Panc1 (cell line): ENCODE measurements around the gene FUBP3. TPM values are rescaled to one million over a fixed set of nuclear protein-coding genes. Genes with fewer than 3 reads are reported as not detected.

Experiments used
- ATAC-seq: fragments of 200-7000 bp; cut with Tn5 transposase; 2 replicates; pipeline ENCODE4 v1.9.1; 2020; ENCODE audit warnings: mild to moderate bottlenecking, moderate library complexity
- BruUV-seq: library from RNA; stranded (reverse); fragments of 400-500 nt; replicated peaks from 2 replicates; lab custom pipeline; 2021; lab: Mats Ljungman, UMichigan
- CTCF ChIA-PET: fragments of 300-600 bp; sonication (Branson Sonifier 250); formaldehyde crosslinking; loops from one replicate; lab custom pipeline; 2022; ENCODE audit warnings: antibody characterized with exemption; lab: Charles Lee
- POLR2A ChIA-PET: fragments of 300-600 bp; sonication (Branson Sonifier 250); formaldehyde crosslinking; loops from one replicate; lab custom pipeline; 2022; ENCODE audit warnings: antibody characterized with exemption; lab: Charles Lee
- DNase-seq: peaks from one replicate; pipeline ENCODE4 v3.0.0-alpha.2; 2010; ENCODE audit warnings: low read depth, low spot score
- H3K27ac ChIP-seq: 2 replicates; pipeline ENCODE4 v1.5.1; 2011; ENCODE audit warnings: mild to moderate bottlenecking, low read length, inconsistent platforms
- H3K27me3 ChIP-seq: fragments of 200-500 bp; sonication (Bioruptor generic); 2 replicates; pipeline ENCODE4 v1.6.0; 2014; ENCODE audit warnings: low read length, inconsistent platforms; ENCODE audit not compliant: control insufficient read depth, insufficient read depth
- H3K36me3 ChIP-seq: fragments of 200-500 bp; sonication (Bioruptor generic); 2 replicates; pipeline ENCODE4 v1.5.1; 2014; ENCODE audit warnings: inconsistent platforms, mild to moderate bottlenecking, low read length, moderate library complexity; ENCODE audit not compliant: control insufficient read depth, insufficient read depth
- H3K4me1 ChIP-seq: 2 replicates; pipeline ENCODE4 v1.5.1; 2011; ENCODE audit warnings: inconsistent platforms, mild to moderate bottlenecking, low read length, moderate library complexity; ENCODE audit not compliant: control insufficient read depth, insufficient read depth
- H3K4me3 ChIP-seq, 2 experiments: 2 replicates each; pipeline ENCODE4 v1.5.1; 2011 to 2012; ENCODE audit warnings: low read depth in 2 of 2, low read length in 2 of 2, mild to moderate bottlenecking in 2 of 2, inconsistent platforms in 1 of 2, moderate library complexity in 1 of 2
- H3K9me3 ChIP-seq: fragments of 200-500 bp; sonication (Bioruptor generic); 2 replicates; pipeline ENCODE4 v1.5.1; 2014; ENCODE audit warnings: low read depth, mild to moderate bottlenecking, inconsistent platforms, low read length, moderate library complexity; ENCODE audit not compliant: control insufficient read depth, insufficient read depth
- CTCF ChIP-seq: fragments of 450-650 bp; IDR thresholded peaks from 2 replicates; pipeline ENCODE4 v1.5.1; 2017; ENCODE audit warnings: mild to moderate bottlenecking
- POLR2AphosphoS5 ChIP-seq: IDR thresholded peaks from 2 replicates; pipeline ENCODE4 v1.6.1; 2012; ENCODE audit warnings: mild to moderate bottlenecking, low read depth, low read length, moderate library complexity
- REST ChIP-seq, 2 experiments: IDR thresholded peaks; 2 replicates each; pipeline ENCODE4 v1.6.1; 2011 to 2012; ENCODE audit warnings: low read depth in 2 of 2, control low read depth in 1 of 2, low read length in 1 of 2, mild to moderate bottlenecking in 1 of 2, moderate library complexity in 1 of 2; ENCODE audit not compliant: insufficient read depth in 1 of 2
- SIN3A ChIP-seq: IDR thresholded peaks from 2 replicates; pipeline ENCODE4 v1.6.1; 2012; ENCODE audit warnings: low read depth, mild to moderate bottlenecking, low read length, moderate library complexity, borderline replicate concordance; ENCODE audit not compliant: insufficient read depth
- TCF7L2 ChIP-seq: IDR thresholded peaks from 2 replicates; pipeline ENCODE4 v1.6.1; 2011; ENCODE audit warnings: mild to moderate bottlenecking, low read depth, low read length, inconsistent platforms
- in situ Hi-C: cut with HindIII; loops from 2 replicates; pipeline ENCODE4 v1.10.0; 2016; ENCODE audit warnings: low sequenced_read_pairs, low pct_unique_long_range_greater_than_20kb
- intact Hi-C: fragments of 100-400 bp; cut with micrococcal nuclease; formaldehyde crosslinking; loops from one replicate; pipeline ENCODE4 v1.10.0; 2022; ENCODE audit not compliant: unreplicated experiment
- total RNA-seq: library from RNA; stranded (reverse); gene quantifications from one replicate; pipeline ENCODE4 v1.2.1, GENCODE V29; 2021; ENCODE audit not compliant: unreplicated experiment

FUBP3 gene
- total RNA-seq, 1 experiment from 2014 or later: 46.6 TPM

- in situ Hi-C loops: no loop called here
Observed at GRCh38 chr9:130599625-130600024, 20.2 kb downstream of the FUBP3 start.

GRCh38 chr9:130601100-130601499 lies 21.7 kb downstream of the FUBP3 start:
- no peak overlapping the region for H3K27ac ChIP-seq
- TF ChIP-seq CTCF: no peak
- no peak for TF ChIP-seq TCF7L2
- TF ChIP-seq SIN3A: no peak
- no peak for TF ChIP-seq POLR2AphosphoS5
- no peak for TF ChIP-seq REST (IDR thresholded peaks at IDR 0.05; ENCODE audit: insufficient read depth in 1 of 2, low read depth in 2 of 2, low read length in 1 of 2)
- ATAC-seq (no peak), DNase-seq (no peak)
- H3K4me3 ChIP-seq: no peak overlapping the region
- ChIA-PET POLR2A (no interaction called here), CTCF (no interaction called here)
- intact Hi-C loops (no loop called here), in situ Hi-C loops (no loop called here)
- no TSS peak for BruUV-seq
- no peaks in the 10 kb centered on the region for H3K4me1 ChIP-seq
- H3K9me3 ChIP-seq: no peaks in the 10 kb centered on the region
- no peaks in the 10 kb centered on the region for H3K27me3 ChIP-seq
- peaks cover 8% of the 10 kb centered on the region; the same call in 1 of the 2 replicates for H3K36me3 ChIP-seq

More at GRCh38 chr9:130599625-130600024, 20.2 kb downstream of the FUBP3 start:
- Histone ChIP-seq H3K27ac (no peak overlapping the region), H3K4me3 (no peak overlapping the region), H3K4me1 (no peaks in the 10 kb centered on the region), H3K36me3 (peaks cover 8% of the 10 kb centered on the region), H3K27me3 (no peaks in the 10 kb centered on the region), H3K9me3 (no peaks in the 10 kb centered on the region)
- CTCF ChIA-PET: no interaction called here
- POLR2A ChIA-PET: no interaction called here
- ATAC-seq: no peak
- TF ChIP-seq TCF7L2 (no peak), CTCF (no peak), SIN3A (no peak), POLR2AphosphoS5 (no peak), REST (IDR thresholded peaks at IDR 0.05; ENCODE audit: insufficient read depth in 1 of 2, low read depth in 2 of 2, low read length in 1 of 2) (no peak)
- BruUV-seq: no TSS peak
- no peak for DNase-seq
- intact Hi-C loops: no loop called here
